ENCODE results near the gene OPA1.

Gene OPA1

DNA sequence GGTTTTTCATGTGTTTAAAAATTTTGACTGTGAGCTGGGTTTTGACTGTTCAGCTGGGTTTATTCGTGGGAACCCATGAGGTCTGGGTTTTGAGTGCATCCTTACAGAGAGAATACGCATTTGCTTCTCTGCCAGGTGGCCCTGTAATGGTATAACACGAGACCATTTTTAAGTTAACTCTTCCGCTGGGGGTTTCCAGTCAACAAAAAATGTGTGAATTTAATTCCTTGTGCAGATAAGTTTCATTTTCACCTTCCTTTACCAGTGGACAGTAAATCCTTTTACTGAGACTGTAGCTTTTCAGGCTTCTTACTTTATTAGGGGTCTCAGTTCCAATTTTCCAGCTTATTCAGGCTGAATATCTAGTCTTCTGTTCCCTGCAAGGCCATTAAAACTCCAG, 149.6 kb downstream of the OPA1 start:
- no peak for DNase-seq

DNA sequence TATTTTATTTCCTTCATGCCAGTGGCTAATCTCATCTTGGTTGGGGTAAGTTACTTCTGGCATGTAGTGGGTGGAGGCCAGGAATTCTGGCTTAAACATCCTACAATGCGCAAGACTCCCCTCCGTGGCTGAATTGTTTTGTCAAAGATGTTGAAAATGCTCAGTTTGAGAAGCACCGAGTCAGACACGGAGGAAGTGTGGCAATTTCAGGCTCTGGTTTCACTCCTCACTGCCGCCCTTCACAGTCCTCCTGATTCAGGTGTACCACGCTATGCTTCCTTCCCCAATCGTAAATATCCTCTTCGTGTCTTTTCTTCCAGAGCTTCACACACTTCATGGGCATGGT, 150.7 kb downstream of the OPA1 start:
- DNase-seq, result no peak

DNA sequence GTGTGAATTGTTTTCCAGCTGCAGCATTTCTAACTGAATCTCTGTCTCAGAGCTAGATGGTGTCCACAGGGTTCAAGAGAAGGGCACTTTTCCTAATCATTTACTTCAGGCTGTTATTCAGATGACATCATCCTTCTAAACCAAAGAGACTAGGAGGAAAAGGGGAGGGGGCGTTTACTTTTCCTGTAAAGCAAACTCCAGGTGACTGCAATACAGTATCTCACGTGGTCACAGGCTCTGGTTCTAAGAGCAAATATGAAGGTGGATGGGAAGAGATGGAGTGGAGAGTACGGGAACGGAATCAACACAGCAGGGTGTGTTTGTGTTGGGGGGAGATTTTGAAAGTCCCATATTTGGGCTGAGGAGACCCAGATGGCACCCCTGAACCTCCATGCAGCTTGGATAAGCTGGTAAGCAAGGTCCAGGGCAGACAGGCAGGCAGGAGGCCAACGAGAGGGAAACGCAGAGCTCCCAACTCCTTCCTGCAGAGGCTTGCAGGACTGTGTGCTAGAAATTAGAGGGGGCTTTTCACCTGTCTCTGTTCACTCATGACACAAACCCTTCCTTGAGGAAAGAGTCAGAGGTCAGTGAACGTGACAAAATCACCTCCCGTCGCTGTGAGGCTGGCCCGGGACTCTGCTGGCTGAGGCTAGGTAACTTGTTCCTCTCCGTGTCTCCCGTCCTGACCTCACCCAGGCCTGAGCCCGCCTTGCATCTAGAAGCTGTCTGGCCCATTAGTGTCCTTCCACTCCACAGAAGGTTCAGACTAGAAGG, 151.2 kb downstream of the OPA1 start:
- DNase-seq, result no peak

DNA sequence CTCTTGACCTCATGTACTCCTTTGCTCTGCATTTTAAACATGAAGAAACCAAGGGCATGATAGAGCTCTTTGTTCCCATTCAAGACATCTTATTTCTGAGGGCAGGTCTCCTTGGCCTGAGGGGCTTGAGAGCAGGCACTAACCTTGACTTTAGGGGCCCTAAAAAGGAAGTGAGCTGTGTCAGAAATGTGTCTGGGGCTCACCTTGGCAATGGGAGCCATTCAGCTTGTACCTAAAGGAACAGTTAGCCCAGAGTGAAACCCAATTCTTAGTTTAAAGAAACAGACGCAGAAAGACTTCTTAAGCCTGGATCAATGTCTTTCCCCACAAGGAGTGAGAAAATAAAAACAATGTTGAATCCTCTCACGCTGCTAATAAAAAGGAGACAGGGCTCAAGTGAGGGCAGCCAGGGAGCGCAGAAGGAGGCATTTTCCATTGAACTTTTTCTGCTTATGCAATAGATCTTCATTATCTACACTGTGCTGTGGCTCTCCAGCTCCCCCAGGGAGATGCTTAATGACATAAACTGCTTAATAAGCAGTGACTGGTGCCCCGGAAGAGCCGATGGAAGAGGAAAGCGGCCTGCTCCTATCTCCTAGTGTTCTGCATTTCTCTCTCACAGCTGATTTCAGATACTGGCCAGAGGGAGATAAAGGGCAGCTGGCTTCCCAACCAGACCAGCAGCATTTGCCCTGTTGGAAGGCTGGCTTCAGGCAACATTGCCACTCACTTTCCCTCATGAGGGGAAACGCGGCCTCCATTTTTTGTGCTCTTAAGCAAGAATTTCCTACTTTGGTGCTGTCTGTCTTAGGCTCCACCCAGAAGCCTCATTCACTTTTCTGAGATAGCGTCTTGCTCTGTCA, 152.0 kb downstream of the OPA1 start:
- DNase-seq, result no peak

DNA sequence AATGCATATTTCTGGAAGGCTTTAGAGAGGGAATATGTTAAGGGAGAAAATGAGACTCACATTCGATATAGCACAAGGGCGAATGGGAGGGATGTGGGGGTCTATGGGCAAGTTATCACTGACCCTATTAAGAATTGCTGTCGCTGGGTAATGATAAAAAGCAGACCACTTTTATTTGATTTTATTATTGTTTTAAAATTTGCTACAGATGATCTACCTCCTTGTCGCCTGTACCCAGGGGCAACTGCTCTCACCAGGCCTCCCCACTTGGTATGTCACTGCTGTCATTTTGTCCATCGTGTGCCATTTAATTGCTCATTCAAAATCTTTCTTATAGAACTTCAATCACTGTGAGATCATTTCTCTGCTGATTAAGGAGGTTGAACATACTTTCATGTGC, 153.8 kb downstream of the OPA1 start:
- no peak for DNase-seq
